Psoas muscle (tissue), 8 donors: ENCODE data around the gene IL17REL. TPM values are rescaled to one million over a fixed set of nuclear protein-coding genes. Genes with fewer than 3 reads are reported as not detected.

Experiments used
- ATAC-seq, 4 donors: fragments of 200-7000 bp; cut with Tn5 transposase; one replicate each; pipeline ENCODE4 v1.9.1; 2020; ENCODE audit warnings: moderate library complexity in 3 of 4, mild to moderate bottlenecking in 2 of 4
- DNase-seq, 2 donors: peaks; one replicate each; pipeline ENCODE4 v3.0.0-alpha.2; 2020
- H3K27ac ChIP-seq: fragments of 200-600 bp; one replicate; pipeline ENCODE4 v1.8.0; 2022
- H3K27me3 ChIP-seq, 3 donors: fragments of 200-600 bp in 1 of 3; one replicate each; pipeline versions ENCODE4 v1.6.1 to v1.8.0; 2013 to 2022; ENCODE audit warnings: low read length in 2 of 3, mild to moderate bottlenecking in 2 of 3, moderate library complexity in 1 of 3; ENCODE audit not compliant: insufficient read depth in 3 of 3
- H3K36me3 ChIP-seq, 2 donors: fragments of 200-600 bp in 1 of 2; one replicate each; pipeline versions ENCODE4 v1.6.1 to v1.8.0; 2013 to 2022; ENCODE audit warnings: low read depth in 1 of 2, mild to moderate bottlenecking in 1 of 2, moderate library complexity in 1 of 2; ENCODE audit not compliant: insufficient read depth in 1 of 2
- H3K4me1 ChIP-seq: fragments of 200-600 bp; one replicate; pipeline ENCODE4 v1.8.0; 2022
- H3K4me3 ChIP-seq: fragments of 200-600 bp; one replicate; pipeline ENCODE4 v1.8.0; 2022; ENCODE audit warnings: mild to moderate bottlenecking
- H3K9me3 ChIP-seq: fragments of 200-600 bp; one replicate; pipeline ENCODE4 v1.8.0; 2022
- CTCF ChIP-seq: fragments of 200-600 bp; IDR thresholded peaks from one replicate; pipeline ENCODE4 v1.8.0; 2022; ENCODE audit warnings: antibody characterized with exemption
- WGBS, 3 donors: extraction: QIAGEN DNeasy Blood & Tissue Kit; methylation state at CpG; one replicate each; pipeline versions ENCODE4 v1.1.6 to v1.1.7; 2013; 5-methylcytosine and 5-hydroxymethylcytosine counted together
- intact Hi-C, 2 donors: fragments of 100-400 bp; cut with DNase I; formaldehyde crosslinking; loops; one replicate each; pipeline versions ENCODE4 v1.11.0 to v1.14.2; 2022
- polyA plus RNA-seq, 3 donors: library from polyadenylated mRNA; stranded (reverse); fragments of 200-250 nt; gene quantifications; one replicate each; pipeline ENCODE4 v1.2.3, GENCODE V29; 2013
- total RNA-seq, 4 donors: library from RNA; stranded (reverse); fragmentation: NEBNext Ultra II Directional in 2 of 4; extraction: Animal tissue kit (Norgen Biotek cat#: 25700) in 2 of 4; gene quantifications; one replicate each; pipeline versions ENCODE4 v1.2.1 to v1.2.4, GENCODE V29; 2021 to 2023
- donor health status: healthy with polysubstance abuse.
- donor health status: DM: no; HTN: no; CAD: no; lungs with moderate emphysema.
- donor health status: Bipolar disorder and iron deficiency.
- donor health status: healthy.
- donor health status: DM: yes; HTN: yes; CAD: no.
- donor health status: DM: no; HTN: no; CAD: no.
- donor health status: DM: no; HTN: no; CAD: no.
- donor health status: DM: yes; HTN: yes; CAD: no.

IL17REL gene
- total and polyA plus RNA-seq, 7 donors, result not detected

- intact Hi-C loops, result no loop called here
- Histone ChIP-seq H3K27ac (no peak overlapping the region), H3K9me3 (no peaks in the 10 kb centered on the region), H3K27me3 (peaks cover 0 to 80% (median 43%) of the 10 kb centered on the region in 3 donors), H3K4me3 (no peak overlapping the region), H3K36me3 (no peaks in the 10 kb centered on the region), H3K4me1 (no peaks in the 10 kb centered on the region)
- 30 to 38% (median 31%) methylated on average over 15 to 16 of the region's 16 CpGs for WGBS, 3 donors
- DNase-seq (no peak), ATAC-seq (no peak)
- no peak for TF ChIP-seq CTCF
Observed at GRCh38 chr22:50014053-50014501, 1.5 kb upstream of the IL17REL start.

GRCh38 chr22:50011447-50012210 is 936 bp downstream of the IL17REL start:
- no peaks in the 10 kb centered on the region for H3K9me3 ChIP-seq
- ATAC-seq, result no peak
- 43 to 47% (median 43%) methylated on average over 17 to 18 of the region's 18 CpGs for WGBS, 3 donors
- peaks cover 0 to 68% (median 40%) of the 10 kb centered on the region in 3 donors for H3K27me3 ChIP-seq
- H3K27ac ChIP-seq, result no peak overlapping the region
- no peak for DNase-seq
- no peak overlapping the region for H3K4me3 ChIP-seq
- no peak for TF ChIP-seq CTCF
- no peaks in the 10 kb centered on the region for H3K36me3 ChIP-seq
- intact Hi-C loops, result no loop called here
- H3K4me1 ChIP-seq, result no peaks in the 10 kb centered on the region

DNA sequence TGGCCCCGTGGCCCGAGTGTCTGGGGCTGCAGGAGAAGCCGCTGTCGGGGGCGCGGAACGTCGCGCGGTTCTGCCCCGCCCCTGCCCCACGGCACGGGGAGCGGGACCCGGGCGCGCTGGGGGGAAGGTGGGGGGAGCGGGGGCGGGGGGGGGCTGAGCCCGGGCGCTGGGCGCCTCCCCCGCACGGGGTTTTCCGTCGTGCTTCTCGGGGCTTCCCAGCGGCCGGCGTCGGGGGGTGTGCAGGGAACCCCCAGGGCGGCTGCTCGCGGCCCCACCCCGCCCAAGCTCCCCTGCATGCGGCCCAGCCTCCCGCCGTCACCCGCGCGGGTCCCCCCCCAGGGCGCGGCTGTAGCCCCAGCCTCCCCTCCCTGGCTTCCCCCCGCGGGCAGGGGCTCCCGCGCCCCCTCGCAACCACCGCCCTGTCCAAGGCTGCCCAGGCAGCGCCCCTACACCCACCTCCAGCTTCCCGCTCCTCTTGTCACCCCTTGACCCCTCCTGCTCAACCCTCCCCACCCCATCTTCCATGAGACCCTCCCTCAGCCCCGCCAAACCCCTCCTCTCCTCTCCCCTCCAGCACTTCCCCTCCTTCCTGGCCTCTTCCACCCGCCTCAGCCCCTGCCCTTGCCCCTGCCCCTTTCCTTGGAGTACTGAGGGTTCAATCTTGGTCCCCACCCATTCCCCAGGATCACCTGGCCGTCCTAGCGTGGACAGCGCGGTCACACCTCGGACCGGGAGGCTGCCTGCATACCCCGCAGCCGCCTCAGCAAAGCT is 1.7 kb downstream of the IL17REL start:
- ATAC-seq, result no peak
- Histone ChIP-seq H3K4me3 (no peak overlapping the region), H3K27ac (no peak overlapping the region), H3K4me1 (no peaks in the 10 kb centered on the region), H3K36me3 (no peaks in the 10 kb centered on the region), H3K27me3 (peaks cover 0 to 60% (median 39%) of the 10 kb centered on the region in 3 donors), H3K9me3 (no peaks in the 10 kb centered on the region)
- 3 to 8% (median 5%) methylated on average over 16 to 60 of the region's 61 CpGs for WGBS, 3 donors
- no peak for DNase-seq
- no peak for TF ChIP-seq CTCF
- intact Hi-C loops, result no loop called here

DNA sequence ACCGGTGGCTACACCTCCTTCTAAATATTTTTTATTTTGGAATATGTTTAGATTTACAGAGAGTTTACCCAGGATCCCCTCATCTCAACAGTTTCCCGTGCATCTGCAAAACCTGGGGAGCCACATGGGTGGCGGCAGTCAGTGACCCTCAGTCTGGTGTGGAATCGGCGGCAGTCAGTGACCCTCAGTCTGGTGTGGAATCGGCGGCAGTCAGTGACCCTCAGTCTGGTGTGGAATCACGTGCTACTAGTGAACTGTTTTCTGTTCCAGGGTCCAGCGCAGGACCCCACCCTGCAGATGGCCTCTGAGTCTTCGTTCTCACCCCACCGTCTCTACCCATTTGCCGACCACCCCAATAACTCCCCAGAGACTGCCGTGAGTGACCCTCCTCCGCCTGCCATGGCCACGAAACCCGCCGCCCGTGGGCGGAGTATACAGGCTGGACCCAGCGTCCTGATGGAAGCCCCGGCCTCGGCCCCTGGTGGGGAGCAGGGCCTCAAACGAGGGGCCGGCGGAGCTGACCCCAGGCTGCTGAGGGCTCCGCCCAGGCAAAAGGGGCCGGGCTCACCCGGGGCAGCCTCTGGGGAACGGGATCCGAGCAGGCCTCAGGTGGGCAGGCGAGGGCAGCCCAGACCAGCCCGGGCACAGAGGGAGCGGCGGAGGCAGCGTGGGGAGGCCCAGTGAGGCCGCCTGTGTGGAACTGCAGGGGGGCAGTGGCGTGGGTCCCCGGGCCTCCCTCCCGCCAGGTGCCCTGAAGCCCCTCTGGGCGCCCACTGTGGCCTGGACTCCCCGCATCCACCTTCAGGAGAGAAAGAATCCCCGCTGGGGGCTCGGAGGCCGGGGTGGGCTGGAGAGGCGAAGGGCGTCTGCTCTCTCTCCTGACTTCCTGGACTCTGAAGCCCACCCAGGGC is 2.5 kb downstream of the IL17REL start:
- WGBS, 3 donors, result 59 to 70% (median 68%) methylated on average over 30 to 46 of the region's 46 CpGs
- Histone ChIP-seq H3K27me3 (peaks cover 0 to 54% (median 36%) of the 10 kb centered on the region in 3 donors), H3K4me1 (no peaks in the 10 kb centered on the region), H3K27ac (no peak overlapping the region), H3K36me3 (no peaks in the 10 kb centered on the region), H3K4me3 (no peak overlapping the region), H3K9me3 (no peaks in the 10 kb centered on the region)
- ATAC-seq (no peak), DNase-seq (no peak)
- TF ChIP-seq CTCF, result no peak
- intact Hi-C loops, result no loop called here
